GM06990 (cell line): ENCODE measurements around the gene MRPL11.

ENCODE experiments used
- DNase-seq: peaks from one replicate; pipeline ENCODE4 v3.0.0-alpha.2; 2011; ENCODE audit not compliant: insufficient read length; ENCODE audit errors: extremely low read depth
- H3K27me3 ChIP-seq: replicated peaks from 2 replicates; pipeline ENCODE4 v1.6.0; 2011; ENCODE audit warnings: low read length; ENCODE audit not compliant: control insufficient read depth, insufficient read depth
- H3K36me3 ChIP-seq: 2 replicates; pipeline ENCODE4 v1.5.1; 2011; ENCODE audit warnings: low read length; ENCODE audit not compliant: control insufficient read depth, insufficient read depth
- H3K4me3 ChIP-seq: replicated peaks from 2 replicates; pipeline ENCODE4 v1.5.1; 2011; ENCODE audit warnings: low read depth, mild to moderate bottlenecking, control low read depth, low read length
- TF ChIP-seq, protein P1 (sequence below): IDR thresholded peaks from 2 replicates; pipeline ENCODE4 v1.5.1; 2011; ENCODE audit warnings: low read length, control low read depth, mild to moderate bottlenecking, inconsistent platforms; ENCODE audit not compliant: insufficient read depth, poor library complexity, severe bottlenecking

MRPL11 gene

DNA sequence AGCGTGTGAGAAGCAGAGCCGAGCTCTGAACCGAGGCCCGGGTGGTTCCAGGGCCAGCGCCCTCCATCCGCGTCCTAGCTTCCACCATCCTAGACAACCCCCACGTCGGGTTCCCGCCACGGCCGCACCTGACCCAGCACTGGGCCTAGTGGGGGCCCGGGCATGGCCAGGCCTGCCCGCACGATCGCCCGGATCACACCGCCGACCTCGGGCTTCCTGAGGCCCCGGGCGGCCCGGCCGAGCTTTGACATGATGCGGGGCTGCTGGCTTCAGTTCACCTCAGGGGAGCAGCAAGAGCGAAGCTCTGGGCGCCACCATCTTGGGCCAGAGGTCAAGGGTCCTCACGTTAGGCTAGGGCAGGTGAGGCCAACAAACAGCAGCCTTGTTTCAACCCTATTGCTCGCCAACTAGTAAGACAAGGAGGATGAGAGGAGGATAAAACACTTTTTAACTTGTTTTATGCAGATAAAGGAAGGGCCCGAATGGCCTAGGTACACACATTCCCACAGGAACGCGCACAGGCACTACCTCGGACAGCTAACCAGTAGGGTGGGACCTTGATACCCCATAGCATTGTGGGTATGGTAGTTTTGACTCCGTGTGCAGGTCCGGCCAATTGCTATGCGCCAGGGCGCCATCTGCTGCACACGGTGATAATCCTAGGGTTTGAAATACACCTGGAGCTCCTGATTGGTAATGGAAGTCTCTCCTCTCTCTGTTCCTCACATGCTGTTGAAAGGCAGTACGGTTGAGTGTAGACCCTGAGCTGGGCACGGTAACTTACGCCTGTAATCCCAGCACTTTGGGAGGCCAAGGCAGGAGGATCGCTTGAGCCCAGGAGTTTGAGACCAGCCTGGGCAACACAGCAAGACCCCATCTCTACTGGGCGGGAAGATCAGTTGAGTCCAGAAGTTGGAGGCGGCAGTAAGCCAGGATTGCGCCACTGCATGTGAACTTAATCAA, at the start of gene MRPL11:
TSS of gene MRPL11 (minus strand) at position 345 of the 963 bp plus-strand sequence. CDS start at position 251, 94 bp downstream.
- TF ChIP-seq, protein P1, sequence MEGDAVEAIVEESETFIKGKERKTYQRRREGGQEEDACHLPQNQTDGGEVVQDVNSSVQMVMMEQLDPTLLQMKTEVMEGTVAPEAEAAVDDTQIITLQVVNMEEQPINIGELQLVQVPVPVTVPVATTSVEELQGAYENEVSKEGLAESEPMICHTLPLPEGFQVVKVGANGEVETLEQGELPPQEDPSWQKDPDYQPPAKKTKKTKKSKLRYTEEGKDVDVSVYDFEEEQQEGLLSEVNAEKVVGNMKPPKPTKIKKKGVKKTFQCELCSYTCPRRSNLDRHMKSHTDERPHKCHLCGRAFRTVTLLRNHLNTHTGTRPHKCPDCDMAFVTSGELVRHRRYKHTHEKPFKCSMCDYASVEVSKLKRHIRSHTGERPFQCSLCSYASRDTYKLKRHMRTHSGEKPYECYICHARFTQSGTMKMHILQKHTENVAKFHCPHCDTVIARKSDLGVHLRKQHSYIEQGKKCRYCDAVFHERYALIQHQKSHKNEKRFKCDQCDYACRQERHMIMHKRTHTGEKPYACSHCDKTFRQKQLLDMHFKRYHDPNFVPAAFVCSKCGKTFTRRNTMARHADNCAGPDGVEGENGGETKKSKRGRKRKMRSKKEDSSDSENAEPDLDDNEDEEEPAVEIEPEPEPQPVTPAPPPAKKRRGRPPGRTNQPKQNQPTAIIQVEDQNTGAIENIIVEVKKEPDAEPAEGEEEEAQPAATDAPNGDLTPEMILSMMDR: peak; percentile 79
- peak; percentile 83 for DNase-seq
- H3K36me3 ChIP-seq: no peaks in the 10 kb centered on the region; the same call in none of the 2 replicates
- H3K4me3 ChIP-seq: peak within 1 kb of the TSS; percentile 87
- H3K27me3 ChIP-seq: no peaks in the 10 kb centered on the region

DNA sequence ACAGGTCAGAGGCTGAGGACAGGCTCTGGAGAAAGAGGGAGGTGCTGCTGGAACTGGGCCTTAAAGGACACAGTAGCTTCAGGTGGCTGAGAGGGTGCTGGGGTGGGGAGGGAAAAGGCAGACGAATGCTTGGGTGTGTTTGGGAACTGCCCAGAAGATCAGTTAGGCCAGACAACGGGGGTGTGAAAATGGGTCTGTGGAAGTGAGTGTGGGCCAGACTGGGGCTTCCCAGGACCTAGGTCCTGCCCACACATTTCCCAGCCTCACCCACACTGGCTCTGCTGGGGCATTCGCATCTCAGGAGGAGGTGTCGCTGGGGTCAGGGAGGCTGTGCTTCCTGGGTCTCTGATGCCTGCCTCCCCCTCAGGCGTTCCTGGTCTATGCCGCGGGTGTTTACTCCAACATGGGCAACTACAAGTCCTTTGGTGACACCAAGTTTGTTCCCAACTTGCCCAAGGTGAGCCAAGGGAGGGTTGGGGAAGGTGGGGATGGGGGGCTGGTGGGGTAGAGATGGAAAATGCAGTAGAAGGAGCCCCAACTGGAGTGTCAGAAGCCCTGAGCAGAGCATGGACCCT, 46.2 kb upstream of the MRPL11 start:
- H3K27me3 ChIP-seq: no peaks in the 10 kb centered on the region
- TF ChIP-seq, protein P1: no peak
- no peak overlapping the region for H3K4me3 ChIP-seq
- peaks cover 24% of the 10 kb centered on the region for H3K36me3 ChIP-seq
- no peak for DNase-seq

DNA sequence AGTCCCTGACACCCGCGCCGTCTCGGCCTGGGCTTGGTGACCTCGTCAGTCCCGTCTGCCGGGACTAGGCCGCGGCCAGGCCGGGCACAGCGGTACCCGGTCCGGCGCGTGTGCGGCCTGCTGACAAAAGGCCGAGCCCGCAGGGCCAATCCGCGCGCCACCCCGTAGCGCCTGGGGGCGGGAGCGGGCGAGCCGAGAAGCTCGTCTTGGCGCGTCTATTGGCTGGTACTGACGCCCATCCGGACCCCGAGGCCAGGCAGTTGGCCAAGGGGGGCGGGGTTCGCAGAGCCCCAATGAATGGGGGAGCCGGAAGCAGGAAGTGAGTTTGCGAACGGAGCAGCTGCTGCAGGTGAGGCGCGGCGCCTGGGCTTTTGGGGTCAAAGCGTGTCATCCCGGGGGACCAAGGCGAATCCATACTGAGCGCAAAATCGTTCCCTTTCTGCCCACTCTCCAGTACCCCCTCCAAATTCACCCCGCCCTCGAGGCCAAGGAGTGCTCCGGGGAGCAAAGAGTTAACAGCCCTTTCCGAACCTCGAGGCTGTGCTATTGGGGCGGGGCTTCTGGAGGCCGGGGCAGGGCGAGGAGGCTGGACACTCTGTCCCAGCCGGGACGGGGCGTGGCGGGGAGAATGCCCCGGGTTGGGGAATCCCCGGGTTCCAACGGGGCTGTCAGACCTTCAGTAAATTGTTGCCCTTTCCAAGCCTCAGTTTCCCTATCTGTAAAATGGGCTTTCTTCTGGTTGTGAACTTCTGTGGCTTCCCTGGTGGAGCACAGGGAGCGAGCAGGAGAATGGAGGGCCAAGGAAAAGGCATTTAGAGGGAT, 41.7 kb upstream of the MRPL11 start, which contains the start of gene DPP3:
TSS of gene DPP3 (plus strand) at position 318 of the 822 bp plus-strand sequence. CDS start 1,767 bp downstream, outside the sequence.
- no peaks in the 10 kb centered on the region for H3K27me3 ChIP-seq
- peak within 1 kb of the TSS; percentile 79 for H3K4me3 ChIP-seq
- TF ChIP-seq, protein P1: no peak
- peaks cover 5% of the 10 kb centered on the region for H3K36me3 ChIP-seq
- peak; percentile 99 for DNase-seq

DNA sequence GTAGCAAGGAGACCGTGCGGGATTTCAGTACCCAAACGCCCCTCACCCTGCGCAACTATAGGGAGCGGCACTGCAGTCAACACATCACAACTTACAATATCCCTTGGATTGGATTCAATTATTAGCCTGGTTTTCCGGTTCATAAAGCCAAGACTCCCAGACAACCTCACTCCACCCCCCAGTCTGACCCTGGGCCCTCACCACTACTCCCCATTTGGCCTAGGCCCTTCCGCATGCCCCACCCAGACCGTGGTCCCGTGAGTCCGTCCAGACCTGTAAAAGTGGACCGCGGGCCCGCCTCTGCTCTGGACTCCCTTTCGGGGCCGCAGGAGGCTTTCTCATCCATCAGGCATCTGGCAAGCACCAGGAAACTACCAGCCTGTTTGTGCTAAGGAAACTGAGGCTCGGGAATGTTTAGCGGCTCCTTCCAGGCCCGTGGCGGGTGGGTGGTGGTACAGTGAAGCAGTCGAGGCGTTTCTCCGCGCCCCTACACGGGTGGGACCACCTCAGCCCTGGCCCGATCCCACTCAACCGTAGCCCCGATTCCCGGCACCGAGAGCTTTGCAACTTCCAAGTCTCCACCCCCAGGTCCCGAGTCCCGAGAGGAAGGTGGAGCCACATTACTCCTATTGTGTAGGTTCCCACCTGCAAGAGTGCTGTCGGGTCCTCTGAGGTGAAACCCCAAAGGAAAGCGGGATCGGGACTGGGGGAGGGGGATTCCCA, 40.9 kb upstream of the MRPL11 start:
- no peaks in the 10 kb centered on the region for H3K27me3 ChIP-seq

More for the DNA sequence above, 40.9 kb upstream of the MRPL11 start:
- DNase-seq: no peak
- TF ChIP-seq, protein P1: no peak
- Histone ChIP-seq H3K4me3 (peak overlapping the region; percentile 79), H3K36me3 (no peaks in the 10 kb centered on the region; the same call in none of the 2 replicates)
